Activated CD4-positive, CD25-positive, alpha-beta regulatory T cell (primary cell): ENCODE measurements around the gene SPATA22.
"Not testable (repeated sequence)": the region's sequence is repeated elsewhere in the genome, so short reads cannot be mapped to it uniquely, and the experiment has no call there.

Experiments
- DNase-seq, 4 experiments: peaks; one replicate each; lab custom pipeline; 2025; lab: John Stamatoyannopoulos, UW

Gene SPATA22, protein sequence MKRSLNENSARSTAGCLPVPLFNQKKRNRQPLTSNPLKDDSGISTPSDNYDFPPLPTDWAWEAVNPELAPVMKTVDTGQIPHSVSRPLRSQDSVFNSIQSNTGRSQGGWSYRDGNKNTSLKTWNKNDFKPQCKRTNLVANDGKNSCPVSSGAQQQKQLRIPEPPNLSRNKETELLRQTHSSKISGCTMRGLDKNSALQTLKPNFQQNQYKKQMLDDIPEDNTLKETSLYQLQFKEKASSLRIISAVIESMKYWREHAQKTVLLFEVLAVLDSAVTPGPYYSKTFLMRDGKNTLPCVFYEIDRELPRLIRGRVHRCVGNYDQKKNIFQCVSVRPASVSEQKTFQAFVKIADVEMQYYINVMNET

DNA sequence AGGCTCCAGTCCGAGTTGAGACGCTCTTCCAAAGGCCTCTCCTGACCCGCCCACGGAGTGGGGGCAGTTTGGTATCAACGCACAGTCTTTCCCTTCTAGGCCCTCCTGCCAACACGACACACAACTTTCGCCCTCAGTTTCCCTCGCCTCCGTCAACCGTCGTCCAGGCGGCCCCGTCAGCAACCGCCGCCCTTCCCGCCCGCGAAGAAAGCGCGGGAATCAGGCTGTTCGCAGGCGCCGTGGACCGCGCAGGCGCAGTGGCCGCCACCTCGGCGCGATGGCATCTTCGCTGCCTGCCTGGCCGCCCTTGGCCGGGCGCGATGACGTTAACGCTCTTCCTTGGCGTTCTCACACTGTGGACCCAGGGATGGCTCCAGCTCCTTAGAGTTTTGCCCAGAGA, at the start of gene SPATA22:
Gene SPATA22 (minus strand): TSS at position 221 of the 400 bp plus-strand sequence. CDS start 2,494 bp downstream, outside the sequence.
- DNase-seq: no peak

DNA sequence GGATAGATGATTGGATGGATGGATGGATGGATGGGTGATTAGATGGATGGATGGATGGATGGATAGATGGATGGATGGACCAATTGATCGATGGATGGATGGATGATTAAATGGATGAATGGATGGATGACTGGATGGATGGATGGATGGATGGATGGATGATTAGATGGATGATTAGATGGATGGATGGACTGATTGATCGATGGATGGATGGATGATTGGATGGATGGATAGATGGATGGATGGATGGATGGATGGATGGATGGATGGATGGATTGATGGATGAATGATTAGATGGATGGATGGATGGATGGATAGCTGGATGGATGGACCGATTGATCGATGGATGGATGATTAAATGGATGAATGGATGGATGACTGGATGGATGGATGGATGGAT, 47.9 kb upstream of the SPATA22 start:
- DNase-seq: not testable (repeated sequence)

DNA sequence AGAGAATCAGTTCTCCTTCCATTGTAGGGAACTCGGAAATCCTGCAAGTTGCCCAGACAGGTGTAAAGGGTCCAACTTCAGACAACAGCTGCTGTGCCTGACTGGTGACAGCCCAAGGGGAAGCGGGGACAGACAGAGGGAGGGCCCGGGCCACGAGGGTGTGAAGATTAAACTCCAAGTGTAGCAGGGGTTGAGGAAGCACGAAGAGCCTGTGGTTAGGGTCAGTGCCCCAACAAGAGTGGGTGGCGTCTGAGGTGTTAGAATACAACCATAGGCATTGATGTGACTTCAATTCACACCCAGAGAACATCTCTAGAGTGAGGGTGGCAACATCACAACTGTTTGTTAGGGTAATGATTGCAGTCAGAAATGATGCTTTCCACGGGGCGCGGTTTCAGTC, 43.3 kb upstream of the SPATA22 start:
- DNase-seq: no peak

DNA sequence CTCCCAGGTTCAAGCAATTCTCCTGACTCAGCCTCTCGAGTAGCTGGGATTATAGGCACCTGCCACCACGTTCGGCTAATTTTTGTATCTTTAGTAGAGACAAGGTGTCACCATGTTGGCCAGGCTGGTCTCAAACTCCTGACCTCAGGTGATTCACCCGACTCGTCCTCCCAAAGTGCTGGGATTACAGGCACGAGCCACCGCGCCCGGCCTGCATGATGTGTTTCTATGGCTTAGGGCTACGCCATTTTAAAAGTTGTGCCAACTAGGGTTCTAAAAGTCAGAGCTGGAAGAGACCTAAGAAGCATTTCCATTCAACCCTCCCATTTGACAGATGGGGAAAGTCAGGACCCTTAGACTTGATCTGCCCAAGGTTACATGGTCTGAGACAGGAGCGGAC, 42.5 kb upstream of the SPATA22 start:
- DNase-seq: not testable (repeated sequence)

DNA sequence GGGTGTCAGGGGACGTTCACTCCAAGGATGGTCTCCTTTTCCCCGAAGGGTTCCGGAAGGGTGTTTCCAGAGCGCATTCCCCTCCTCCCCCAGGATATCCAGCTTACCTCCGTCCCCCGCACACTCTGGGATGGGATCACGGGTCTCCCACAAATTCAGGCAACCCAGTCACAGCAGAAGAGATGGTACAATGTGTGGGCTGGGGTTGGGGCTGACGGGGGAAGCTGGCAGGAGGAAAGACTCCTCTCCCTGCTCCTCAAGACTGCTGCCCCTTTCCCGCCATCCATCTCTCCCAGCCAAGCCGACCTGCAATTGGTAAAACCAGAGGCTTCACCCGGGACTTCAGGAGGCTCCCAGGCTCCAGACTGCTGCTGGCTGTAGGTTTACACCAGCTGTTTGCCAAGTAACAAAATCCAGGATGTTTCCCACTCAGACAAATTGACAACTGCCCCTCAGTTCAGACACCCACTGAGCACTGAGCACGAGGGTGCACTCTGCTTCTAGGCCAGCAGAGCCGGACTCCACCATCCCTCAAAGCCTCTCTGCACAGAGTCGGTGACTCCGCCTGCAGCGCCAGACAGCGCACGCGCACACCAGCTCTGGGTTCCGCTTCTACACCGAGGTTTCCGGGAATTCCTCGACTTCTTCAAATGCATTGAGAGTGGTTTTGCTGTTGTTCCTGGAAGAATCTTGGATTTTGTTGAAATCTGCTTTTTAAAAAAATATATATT, 41.9 kb upstream of the SPATA22 start:
- DNase-seq: no peak

DNA sequence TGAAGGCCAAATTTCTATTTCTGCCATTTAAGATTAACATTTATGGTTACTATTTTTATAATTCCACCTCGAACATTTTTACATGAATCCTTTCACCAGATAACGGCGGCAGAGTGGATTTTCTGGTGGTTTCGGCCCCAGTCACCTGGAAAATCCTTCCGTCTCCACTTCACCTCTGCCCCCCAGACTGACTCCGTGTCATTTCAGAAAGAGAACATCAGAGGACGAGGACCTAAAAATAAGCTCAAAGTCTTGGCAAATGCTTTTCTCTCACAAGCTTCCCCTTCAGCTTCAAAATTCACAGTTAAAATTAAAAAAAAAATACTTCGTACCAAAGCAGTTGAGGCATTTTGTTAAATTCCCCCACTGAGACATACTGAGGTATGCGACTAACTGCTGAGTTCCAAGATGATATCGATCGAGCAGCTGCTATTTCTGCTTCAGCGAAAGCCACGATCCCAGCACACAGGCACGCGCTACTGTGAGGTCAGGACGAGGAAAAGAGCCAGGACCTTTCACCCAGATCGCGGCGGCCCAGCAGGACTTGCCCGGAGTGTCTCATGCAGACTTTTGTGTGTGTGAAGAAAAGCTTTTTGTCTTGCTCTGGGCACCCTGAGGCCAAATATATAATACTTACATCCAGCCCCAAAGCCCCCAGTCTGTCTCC, 41.0 kb upstream of the SPATA22 start:
- no peak for DNase-seq

DNA sequence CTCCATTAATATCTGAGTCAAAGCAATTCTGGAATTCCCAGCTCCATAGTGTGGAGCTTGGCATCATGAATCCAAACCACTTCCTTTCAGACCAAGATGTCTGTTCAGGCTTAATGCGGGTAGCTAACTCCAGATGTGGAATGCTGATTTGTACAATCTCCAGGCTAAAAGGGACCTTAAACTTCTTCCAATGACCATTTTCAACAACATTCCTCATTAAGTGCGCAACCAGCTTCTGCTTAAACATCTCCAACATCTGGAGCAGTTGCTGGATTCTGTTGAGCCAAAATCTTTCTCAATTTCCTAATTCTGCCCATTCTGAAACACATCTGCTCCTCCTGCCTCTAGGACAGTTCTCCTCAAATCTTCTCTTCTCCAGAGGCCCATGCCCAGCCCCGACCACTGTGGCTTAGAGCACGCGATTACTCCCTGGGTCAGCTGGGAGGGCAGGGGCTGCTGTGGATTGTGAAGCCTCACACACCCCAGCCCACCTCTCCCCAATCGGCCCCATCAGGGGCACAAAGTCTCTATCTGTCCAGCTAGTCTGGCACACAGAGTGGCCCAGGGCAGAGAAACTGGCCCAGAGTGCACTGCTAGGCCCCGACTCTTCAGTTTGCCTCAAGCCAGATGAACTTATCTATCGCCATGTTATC, 40.4 kb upstream of the SPATA22 start:
- DNase-seq: no peak

DNA sequence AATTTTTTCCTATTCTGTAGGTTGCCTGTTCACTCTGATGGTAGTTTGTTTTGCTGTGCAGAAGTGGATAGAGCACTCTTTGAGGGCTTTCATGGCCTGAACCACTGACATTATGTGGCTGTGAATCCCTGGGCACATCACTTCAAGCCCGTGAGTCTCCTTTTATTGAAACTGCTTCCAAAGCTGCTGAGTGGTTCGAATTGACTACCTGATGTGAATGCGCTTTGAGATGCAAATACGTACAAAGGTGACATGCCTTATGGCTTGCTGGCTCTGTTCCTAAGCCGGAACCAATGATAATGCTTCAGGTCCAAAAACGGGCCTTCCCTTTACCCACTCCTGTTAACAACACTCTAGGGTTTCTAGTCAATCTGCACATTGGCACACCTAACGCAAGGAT, 38.5 kb upstream of the SPATA22 start:
- no peak for DNase-seq

DNA sequence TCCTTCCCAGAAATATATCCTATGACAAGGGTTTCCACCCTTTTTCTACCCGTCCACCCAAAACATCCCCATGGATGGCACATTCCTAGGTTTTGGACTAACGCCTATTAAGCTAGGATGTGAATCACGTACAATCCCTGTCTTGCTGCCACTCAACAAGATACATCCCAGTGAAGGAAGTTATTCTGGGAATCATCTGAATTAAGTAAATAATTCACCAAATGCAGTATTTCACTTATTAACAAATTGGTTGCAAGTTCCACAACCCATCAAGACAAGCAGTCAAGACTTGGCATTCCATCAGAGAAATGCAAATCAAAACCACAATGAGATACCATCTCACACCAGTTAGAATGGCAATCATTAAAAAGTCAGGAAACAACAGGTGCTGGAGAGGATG, 36.2 kb upstream of the SPATA22 start:
- DNase-seq: no peak

DNA sequence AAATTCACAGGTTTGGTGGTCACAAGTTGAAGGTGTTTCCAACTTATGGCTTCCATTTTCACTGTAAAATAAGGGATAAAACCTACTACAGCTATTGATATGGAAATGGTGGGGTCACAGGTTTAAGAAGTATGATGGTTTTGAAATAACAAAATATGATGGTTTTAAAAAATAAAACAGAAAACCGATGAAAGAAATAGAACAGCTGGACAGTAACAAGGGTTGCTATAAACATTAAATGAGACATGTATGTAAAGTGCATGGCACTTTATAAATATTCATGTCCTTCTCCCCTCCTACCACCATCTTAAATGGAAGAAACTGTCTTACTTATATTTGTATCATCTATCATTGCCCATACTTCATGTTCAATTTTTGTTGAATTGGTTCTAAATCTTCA, 35.5 kb upstream of the SPATA22 start:
- no peak for DNase-seq

DNA sequence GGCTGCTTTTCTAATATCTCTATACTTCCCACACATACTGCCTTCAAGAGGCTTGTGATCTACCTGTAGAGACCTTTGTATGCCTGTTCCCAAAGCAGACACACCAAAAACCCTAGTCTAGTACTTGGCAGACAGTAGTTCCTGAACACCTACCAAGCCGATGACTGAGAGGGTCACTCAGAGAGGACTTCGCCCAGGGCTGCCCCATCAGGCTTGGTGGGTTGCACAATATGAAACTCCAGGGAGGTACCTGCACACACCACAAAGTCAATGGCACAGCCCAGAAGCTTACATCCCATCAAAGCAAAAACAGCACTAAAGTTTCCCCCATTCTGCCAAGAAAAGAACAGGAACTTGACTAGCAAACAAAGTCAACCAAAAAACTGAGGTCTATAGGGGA, 34.4 kb upstream of the SPATA22 start:
- no peak for DNase-seq

DNA sequence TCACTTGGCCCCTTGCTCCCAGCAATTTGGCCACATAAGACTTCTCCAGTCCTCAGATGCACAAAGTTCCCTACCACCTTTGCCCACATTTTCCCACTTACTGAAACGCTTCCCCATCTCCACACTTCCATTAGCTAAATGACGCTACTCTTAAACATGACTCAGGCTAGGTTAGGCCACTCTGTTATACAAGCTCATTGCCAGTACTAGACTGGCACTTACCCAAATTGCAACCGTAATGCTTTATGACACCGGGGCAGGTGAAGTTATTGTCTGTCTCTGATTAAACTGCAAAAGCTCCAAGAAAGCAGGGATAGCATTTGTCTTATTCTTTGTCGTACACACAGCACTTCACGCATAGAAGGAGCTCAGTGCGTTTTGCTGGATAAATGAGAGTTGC, 33.4 kb upstream of the SPATA22 start:
- DNase-seq: no peak

DNA sequence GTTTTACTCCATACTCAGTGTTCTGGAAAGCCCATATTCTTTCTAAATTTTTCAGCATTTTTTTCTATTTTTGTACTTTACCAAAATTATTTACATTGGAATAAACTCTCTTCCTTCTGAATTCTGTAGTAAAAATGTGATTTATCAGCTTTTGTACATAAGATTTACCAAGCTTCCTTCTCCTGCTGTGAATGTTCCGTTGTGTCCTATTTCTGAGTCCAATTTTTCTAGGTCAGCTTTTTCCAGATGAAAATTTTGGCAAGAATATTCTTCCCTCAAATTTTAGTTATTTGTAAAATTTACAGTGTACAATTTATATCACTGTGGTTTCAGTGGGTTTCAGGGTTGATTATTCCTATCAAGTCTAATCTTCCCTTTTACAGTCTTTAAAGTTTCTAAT, 31.7 kb upstream of the SPATA22 start:
- DNase-seq: no peak

DNA sequence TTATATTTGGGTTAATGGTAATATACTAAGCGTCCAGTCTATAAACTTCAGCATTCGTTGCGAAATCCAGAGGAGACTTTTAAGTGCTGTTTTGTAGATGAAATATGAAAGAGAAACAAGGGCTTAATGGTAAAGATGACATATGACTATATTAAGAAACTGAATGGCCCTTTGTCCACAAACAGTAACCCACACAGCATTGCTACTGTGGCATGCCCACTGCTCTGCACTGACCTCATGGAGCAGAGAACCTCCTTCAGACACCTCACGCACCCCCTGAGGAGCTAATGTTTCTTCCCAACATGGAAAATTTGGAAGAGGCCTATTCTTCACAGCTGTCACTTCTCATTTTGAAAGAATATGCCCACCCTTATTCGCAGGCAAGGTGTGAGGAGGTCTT, 30.8 kb upstream of the SPATA22 start:
- no peak for DNase-seq

DNA sequence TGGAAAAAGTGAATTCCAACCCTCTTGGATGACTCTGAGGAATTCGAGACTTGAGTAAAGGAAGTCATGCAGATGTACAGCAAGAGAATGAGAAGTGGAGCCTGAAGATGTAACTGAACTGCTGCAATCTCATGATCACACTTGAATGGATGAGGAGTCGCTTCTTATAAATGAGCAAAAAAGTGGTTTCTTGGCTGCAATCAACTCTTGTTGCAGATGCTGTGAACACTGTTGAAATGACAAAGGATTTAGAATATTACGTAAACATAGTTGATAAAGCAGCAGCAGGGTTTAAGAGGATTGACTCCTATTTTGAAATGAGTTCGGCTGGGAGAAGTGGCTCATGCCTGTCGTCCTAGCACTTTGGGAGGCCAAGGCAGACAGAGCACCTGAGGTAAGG, 29.7 kb upstream of the SPATA22 start:
- DNase-seq: no peak

DNA sequence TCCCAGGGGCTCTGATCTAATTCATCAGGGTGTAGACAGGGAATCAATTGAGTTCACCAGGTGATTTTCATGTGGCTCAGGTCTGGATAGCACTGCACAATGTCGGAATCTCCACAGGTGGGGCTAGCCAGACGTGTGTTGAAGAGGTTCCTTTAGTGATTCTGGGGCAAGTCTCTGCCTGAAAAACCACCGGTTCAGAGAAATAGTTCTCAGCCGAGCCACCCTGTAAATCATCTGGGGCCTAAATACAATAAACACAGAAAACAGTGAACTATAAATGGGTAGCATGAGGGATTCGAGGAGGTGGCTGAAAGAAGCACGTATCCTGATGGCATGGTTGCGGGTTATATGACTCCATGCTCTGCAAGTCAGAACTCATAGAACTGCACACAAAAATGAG, 25.5 kb upstream of the SPATA22 start:
- DNase-seq: no peak

DNA sequence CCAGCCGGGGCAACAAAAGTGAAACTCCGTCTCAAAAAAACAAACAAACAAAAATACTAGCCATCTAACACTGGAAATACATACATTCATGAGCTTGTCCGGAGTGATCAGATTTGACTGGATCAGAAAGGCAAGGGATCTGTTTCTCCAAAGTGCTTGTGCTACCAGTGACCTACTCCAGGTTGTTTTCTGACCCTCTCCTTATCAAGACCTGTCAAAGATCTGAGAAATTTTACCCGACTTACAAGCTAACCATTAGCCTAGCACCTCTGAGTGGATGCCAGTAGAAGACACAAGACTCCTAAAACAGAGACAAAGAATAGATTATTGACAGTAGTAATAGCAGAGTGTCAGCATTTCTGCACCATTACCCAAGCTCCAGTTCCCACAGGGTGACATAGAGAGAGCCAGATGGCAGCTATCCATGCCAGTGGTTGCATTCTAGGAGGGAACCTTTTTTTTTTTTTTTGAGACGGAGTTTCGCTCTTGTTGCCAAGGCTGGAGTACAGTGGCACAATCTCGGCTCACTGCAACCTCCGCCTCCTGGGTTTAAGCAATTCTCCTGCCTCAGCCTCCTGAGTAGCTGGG, 14.0 kb upstream of the SPATA22 start:
- DNase-seq: no peak

DNA sequence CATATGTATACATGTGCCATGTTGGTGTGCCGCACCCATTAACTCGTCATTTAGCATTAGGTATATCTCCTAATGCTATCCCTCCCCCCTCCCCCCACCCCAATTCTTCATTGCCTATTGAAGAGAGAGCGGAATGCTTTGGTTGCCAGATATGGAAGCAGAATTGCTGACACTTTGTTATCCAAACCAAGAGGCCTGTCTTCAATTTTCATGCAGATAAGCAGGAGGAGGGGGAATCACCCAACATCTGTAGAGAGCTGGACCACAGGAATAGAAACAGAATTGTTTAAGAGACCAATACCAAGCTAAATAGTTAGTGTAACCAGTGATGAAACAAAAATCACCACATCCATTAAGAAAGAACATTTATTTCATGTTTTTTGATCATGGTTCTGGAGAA, 11.2 kb upstream of the SPATA22 start:
- no peak for DNase-seq

DNA sequence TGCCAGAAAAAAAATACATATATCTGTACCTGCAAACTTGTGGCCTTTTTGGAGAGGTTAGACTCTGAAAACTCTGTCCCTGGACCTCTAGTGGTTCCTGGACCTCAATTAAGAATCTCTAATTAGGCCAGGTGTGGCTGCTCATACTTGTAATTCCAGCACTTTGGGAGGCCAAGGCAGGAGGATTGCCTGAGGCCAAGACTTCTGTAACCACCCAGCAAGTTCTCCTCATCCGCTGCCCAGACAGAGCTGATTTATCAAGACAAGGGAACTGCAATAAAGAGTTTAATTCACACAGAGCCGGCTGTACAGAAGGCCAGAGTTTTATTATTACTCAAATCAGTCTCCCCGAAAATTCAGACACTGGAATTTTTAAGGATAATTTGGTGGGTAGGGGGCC, 8.4 kb upstream of the SPATA22 start:
- DNase-seq: no peak

DNA sequence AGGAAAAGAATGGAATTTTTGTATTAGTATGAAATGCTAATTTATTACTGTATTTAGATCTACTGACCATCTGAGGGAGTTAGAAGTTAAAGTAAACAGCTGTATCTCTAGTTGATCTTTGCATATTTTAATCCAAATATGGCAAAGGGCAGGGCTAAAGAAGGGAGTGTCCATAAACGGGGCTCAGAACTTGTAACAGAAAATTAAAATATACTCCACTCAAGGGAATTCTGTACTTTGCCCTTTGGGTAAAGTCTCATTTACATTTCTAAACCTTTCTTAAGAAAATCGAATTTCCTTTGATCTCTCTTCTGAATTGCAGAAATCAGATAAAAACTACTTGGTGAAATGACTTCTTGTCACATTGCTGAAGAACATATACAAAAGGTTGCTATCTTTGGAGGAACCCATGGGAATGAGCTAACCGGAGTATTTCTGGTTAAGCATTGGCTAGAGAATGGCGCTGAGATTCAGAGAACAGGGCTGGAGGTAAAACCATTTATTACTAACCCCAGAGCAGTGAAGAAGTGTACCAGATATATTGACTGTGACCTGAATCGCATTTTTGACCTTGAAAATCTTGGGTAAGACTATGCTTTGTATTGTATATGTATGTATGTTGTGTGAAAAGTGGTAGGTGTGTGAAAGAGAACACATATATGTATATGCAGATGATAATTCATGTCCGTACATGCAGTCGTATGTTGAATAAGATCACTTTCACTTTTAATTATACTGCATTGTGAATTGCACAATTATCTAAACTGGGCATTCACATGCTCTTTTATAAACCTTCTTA, 4.4 kb upstream of the SPATA22 start, which contains the start of gene ASPA:
Gene ASPA (plus strand): TSS at position 186 of the 799 bp plus-strand sequence. CDS start 163 bp downstream, at position 349.
- no peak for DNase-seq

DNA sequence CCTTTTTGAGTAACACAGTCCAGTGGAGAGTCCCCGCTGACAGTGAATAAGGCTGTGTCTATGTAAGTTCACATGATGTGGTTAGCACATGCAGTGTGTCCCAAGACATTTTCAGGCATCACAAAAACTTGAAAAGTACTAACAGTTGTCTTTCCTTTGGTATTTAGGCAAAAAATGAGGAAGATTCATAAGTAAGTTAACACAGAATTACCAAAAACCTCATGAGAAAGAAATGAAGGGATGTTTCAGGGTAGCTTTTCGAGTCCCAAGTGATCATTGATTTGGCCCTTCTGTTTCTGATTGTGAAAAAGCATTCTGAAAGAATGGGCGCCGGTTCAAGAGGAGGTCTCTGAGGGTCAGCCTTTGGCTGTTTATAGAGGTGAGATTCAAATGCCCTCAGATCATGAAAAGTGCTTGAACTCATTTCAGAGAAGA, 3.6 kb upstream of the SPATA22 start:
- DNase-seq: no peak
